Measurements from ENCODE around the gene AVPR1A.

Gene AVPR1A

DNA sequence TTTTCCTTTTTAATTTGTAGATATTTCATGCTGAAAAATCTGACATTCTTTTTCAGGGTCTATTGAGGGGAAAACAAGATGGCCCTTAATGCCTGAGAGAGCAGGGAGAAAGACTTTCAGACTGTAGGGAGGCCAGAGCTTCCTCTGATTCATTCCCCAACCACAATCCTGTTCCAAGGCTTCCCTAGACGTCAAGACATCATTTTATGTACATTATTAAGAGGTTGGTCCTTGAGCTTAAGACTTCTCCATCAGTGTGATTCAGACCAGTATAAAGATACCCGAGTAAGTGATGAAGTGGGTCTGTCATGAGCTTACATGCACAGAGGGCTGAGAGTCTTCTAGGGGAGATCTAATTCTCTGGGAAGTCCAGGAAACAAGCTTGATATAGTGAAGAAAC is 57.3 kb downstream of the AVPR1A start:
- no peak for DNase-seq

DNA sequence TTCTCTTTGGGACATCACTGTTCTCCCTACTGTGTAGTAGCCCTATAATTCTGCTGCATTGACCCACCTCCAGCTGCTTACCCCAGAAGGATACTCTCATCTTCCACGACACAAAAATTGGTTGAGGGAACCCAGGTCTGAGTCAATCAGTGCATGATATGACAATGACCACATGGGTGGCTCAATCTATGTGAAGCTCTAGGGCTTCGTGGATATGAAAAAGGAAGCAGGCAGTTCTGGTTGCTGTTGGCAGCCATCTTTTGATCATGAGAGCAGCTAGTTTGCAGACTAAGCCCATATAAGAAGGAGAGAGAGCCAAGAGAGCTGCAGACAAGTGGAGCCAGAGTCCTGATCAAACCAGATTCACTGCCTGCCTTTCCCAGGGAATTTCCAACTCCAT is 57.9 kb downstream of the AVPR1A start:
- no peak for DNase-seq

All from SW 1271 (cell line).